HG03196 (cell line): Measurements from ENCODE around the gene COMMD7.
A peak's percentile ranks its signal among the peaks of the same experiment; 100 is the strongest.

Experiments used
- ATAC-seq: cut with Tn5 transposase; IDR thresholded peaks from one replicate; pipeline ENCODE4 v1.9.1; 2021; ENCODE audit not compliant: unreplicated experiment

COMMD7 gene

DNA sequence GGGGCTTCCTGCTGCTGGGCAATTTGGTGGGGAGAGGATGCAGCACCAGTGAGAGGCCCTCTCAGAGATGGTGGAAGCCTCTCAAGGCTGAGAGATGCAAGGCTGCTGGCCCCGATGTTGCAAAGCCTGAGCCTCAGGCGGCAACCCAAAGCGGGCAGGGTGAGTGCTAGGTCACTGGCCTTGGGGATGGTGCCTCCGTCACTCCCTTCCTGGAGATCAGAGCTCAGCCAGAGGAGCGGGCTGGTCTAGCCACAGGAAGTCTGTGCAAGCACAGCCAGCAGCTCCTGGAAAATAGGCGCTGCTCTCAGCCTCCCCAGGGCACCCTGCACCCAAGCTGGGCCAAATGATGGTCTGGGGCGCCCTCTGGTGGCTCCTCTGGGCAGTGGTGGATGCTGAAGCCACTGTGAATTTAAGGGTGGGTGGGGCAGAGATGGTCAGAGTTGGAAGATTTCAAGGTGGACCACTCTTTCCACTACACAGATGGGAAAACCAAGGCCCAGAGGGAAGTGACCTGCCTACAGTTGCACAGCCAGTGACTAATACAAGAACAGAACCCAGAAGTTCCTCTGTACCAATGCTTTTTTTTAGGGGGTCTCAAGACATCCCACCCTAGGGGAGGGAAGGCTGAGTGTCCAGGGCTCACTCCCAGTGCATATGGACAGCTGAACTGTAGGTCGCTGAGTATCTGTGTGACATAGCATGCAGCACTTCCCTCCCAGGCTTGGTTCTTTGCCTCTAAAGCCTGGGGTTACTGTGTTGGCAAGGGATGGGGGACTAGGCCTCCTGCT lies 90.3 kb downstream of the COMMD7 start:
- peak; percentile 73 for ATAC-seq
